ENCODE measurements around the gene SGMS1.

SGMS1 gene

GRCh38 chr10:50600831-50601477, 22.8 kb downstream of the SGMS1 start:
- DNase-seq (ENCODE audit: extremely low read depth, insufficient read length) = no peak
- H3K4me3 ChIP-seq (replicated peaks; ENCODE audit: low read depth, low read length) = no peak overlapping the region
- no peaks in the 10 kb centered on the region for H3K36me3 ChIP-seq (ENCODE audit: control insufficient read depth, insufficient read depth, low read length)
- no peaks in the 10 kb centered on the region for H3K27me3 ChIP-seq (replicated peaks; ENCODE audit: control insufficient read depth, insufficient read depth, low read length)
- TF ChIP-seq CTCF (IDR thresholded peaks at IDR 0.05; ENCODE audit: insufficient read depth, low read length, poor library complexity, severe bottlenecking) = no peak

GRCh38 chr10:50600286-50600685, 23.5 kb downstream of the SGMS1 start:
- Histone ChIP-seq H3K27me3 (replicated peaks; ENCODE audit: control insufficient read depth, insufficient read depth, low read length) (no peaks in the 10 kb centered on the region), H3K36me3 (ENCODE audit: control insufficient read depth, insufficient read depth, low read length) (no peaks in the 10 kb centered on the region), H3K4me3 (replicated peaks; ENCODE audit: low read depth, low read length) (no peak overlapping the region)
- no peak for DNase-seq (ENCODE audit: extremely low read depth, insufficient read length)
- no peak for TF ChIP-seq CTCF (IDR thresholded peaks at IDR 0.05; ENCODE audit: insufficient read depth, low read length, poor library complexity, severe bottlenecking)

DNA sequence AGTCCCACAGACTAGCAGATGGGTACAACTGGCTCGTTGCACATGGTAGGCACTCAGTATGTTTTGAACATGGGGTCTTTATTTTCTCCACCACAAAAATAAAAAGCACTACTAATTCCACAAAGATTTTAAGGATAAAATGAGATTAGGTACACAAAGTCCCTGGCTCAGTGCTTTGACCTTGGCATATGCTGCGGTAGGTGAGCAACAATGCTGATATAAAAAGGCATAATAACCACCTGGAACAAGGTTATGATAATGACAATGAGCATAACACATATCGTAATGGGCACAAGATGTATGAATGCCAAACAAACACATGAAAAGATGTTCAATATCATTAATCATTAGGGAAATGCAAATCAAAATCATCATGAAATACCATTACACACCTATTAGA, 26.9 kb downstream of the SGMS1 start:
- Histone ChIP-seq H3K27me3 (replicated peaks; ENCODE audit: control insufficient read depth, insufficient read depth, low read length) (no peaks in the 10 kb centered on the region), H3K4me3 (replicated peaks; ENCODE audit: low read depth, low read length) (no peak overlapping the region), H3K36me3 (ENCODE audit: control insufficient read depth, insufficient read depth, low read length) (no peaks in the 10 kb centered on the region)
- DNase-seq (ENCODE audit: extremely low read depth, insufficient read length) = no peak
- no peak for TF ChIP-seq CTCF (IDR thresholded peaks at IDR 0.05; ENCODE audit: insufficient read depth, low read length, poor library complexity, severe bottlenecking)

- TF ChIP-seq CTCF (IDR thresholded peaks at IDR 0.05; ENCODE audit: insufficient read depth, low read length, poor library complexity, severe bottlenecking) = no peak
- no peak for DNase-seq (ENCODE audit: extremely low read depth, insufficient read length)
- H3K36me3 ChIP-seq (ENCODE audit: control insufficient read depth, insufficient read depth, low read length) = no peaks in the 10 kb centered on the region
- H3K4me3 ChIP-seq (replicated peaks; ENCODE audit: low read depth, low read length) = no peak overlapping the region
- no peaks in the 10 kb centered on the region for H3K27me3 ChIP-seq (replicated peaks; ENCODE audit: control insufficient read depth, insufficient read depth, low read length)
Observed at GRCh38 chr10:50596456-50596855, 27.3 kb downstream of the SGMS1 start.

- no peak for DNase-seq (ENCODE audit: extremely low read depth, insufficient read length)
- no peak for TF ChIP-seq CTCF (IDR thresholded peaks at IDR 0.05; ENCODE audit: insufficient read depth, low read length, poor library complexity, severe bottlenecking)
- H3K36me3 ChIP-seq (ENCODE audit: control insufficient read depth, insufficient read depth, low read length) = no peaks in the 10 kb centered on the region
- no peak overlapping the region for H3K4me3 ChIP-seq (replicated peaks; ENCODE audit: low read depth, low read length)
- no peaks in the 10 kb centered on the region for H3K27me3 ChIP-seq (replicated peaks; ENCODE audit: control insufficient read depth, insufficient read depth, low read length)
Observed at GRCh38 chr10:50595785-50596184, 28.0 kb downstream of the SGMS1 start.

All from GM06990 (cell line).